Renal pelvis (tissue), 12 donors: ENCODE data around the gene MYBPH. TPM values are rescaled to one million over a fixed set of nuclear protein-coding genes. Genes with fewer than 3 reads are reported as not detected.

Experiments used
- DNase-seq: peaks from one replicate; pipeline ENCODE4 v3.0.0-alpha.2; 2013
- long read RNA-seq, 16 experiments: transcript quantifications; one replicate each; lab custom pipeline, GENCODE V29; 2026
- polyA plus RNA-seq, 3 donors: library from polyadenylated mRNA; unstranded; fragments of 120-200 nt; gene quantifications; one replicate each; pipeline ENCODE4 v1.2.1, GENCODE V29; 2013; ENCODE audit not compliant: insufficient read length in 3 of 3

The MYBPH gene, protein sequence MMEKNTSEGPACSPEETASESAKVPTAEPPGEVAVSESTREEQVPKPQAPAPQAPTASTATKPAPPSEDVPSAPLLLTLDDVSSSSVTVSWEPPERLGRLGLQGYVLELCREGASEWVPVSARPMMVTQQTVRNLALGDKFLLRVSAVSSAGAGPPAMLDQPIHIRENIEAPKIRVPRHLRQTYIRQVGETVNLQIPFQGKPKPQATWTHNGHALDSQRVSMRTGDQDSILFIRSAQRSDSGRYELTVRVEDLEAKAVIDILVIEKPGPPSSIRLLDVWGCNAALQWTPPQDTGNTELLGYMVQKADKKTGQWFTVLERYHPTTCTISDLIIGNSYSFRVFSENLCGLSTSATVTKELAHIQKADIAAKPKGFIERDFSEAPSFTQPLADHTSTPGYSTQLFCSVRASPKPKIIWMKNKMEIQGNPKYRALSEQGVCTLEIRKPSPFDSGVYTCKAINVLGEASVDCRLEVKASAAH
- under 1 TPM; 0.40 to 0.57 (median 0.50) TPM for polyA plus RNA-seq
- long read RNA-seq, donor 1 = 0 reads
- long read RNA-seq, donor 2, partial matches to known transcripts = 0 of 1 reads
- long read RNA-seq, donor 2, other reads (novel, unspliced or antisense) = 0 of 1 reads
- long read RNA-seq, donor 3 = 0 reads
- long read RNA-seq, donor 4 = 0 reads
- long read RNA-seq, donor 5 = 0 reads
- long read RNA-seq, donor 6 = 0 reads
- long read RNA-seq, donor 7, partial matches to known transcripts = 0 of 1 reads
- long read RNA-seq, donor 7, other reads (novel, unspliced or antisense) = 0 of 1 reads
- long read RNA-seq, donor 8 = 0 reads
- long read RNA-seq, donor 9, partial matches to known transcripts = 0 of 1 reads
- long read RNA-seq, donor 9, other reads (novel, unspliced or antisense) = 0 of 1 reads
- long read RNA-seq, donor 10 = 0 reads
- long read RNA-seq, donor 11 = 0 reads
- long read RNA-seq, donor 12 = 0 reads
- long read RNA-seq, donor 13 = 0 reads
- long read RNA-seq, donor 14 = 0 reads
- long read RNA-seq, donor 15 = 0 reads
- long read RNA-seq, donor 16 = 0 reads

DNA sequence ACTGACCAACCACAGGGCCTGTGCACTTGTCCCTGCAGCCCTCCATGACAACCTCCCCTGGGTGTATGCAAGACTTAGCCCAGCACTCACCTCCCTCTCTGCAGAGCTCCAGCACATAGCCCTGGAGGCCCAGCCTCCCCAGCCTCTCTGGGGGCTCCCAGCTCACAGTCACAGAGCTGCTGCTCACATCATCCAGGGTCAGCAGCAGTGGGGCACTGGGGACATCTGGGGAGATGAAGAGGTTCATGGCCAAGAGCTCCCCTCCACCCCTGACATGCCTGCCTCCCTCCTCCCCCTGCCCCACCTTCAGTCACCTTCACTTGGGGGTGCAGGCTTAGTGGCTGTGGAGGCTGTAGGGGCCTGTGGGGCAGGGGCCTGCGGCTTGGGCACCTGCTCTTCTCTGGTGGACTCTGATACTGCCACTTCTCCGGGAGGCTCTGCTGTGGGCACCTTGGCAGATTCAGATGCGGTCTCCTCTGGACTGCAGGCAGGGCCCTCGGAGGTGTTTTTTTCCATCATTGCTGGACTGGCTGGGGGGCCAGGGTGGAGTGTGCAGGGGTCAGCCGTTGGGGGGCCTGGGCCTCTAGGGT, at the start of gene MYBPH:
MYBPH (minus strand) TSS at position 590 of the 590 bp plus-strand sequence; CDS start at position 519, 71 bp downstream.
- DNase-seq = no peak

DNA sequence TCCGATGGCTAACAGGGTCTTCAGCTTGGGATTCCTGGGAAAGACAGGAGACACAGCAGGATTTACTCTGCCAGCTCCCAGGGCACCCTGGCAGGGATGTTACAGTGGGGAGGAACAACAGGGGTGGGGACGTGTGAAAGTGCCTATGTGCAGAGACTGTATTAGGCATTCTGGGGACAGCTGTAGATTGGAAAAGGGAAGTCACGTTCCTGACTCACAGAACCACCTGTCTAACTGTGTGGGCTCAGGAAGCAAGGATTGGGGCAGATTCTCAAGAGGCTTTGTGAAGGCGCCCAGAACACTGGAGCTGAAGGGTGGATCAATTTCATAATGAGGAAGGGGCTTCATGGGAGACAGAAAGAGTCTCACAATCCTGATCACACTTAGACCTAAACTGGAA, 49.4 kb upstream of the MYBPH start:
- no peak for DNase-seq

DNA sequence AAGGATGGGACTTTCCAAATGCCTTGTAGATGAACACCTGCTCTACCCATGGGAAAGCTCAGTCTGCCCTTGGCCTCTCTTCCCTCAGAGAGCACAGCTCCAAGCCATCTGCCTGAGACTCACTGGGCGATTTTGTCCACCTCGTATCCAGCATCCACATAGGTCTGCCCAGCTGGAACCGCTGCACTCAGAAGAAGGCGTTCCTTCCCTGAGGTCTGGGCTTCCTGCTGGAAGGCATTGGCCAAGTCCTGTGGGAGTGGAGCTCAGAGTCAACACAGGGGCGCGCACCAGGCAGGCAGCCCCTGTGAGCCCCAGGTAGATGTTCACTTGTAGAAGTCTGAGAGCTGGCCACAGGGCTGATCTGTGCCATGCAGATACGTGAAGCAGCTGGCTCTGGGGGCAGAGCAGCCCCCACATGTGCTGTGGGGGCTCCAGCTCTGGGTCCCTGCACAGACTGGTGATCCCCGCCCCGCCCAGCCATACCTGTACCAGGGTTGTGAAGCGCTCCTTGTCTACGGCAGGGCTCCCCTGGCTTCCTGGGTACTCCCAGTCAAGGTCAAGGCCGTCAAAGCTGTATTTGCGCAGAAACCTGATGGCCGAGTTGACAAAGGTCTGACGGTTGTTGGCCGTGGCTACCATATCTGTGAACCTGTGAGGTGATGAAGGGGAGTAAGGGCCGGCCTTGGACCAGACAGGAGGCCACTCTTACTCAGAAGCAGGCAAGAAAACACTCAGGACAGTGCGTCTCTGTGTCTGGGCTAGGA, 47.6 kb upstream of the MYBPH start:
- DNase-seq = no peak

DNA sequence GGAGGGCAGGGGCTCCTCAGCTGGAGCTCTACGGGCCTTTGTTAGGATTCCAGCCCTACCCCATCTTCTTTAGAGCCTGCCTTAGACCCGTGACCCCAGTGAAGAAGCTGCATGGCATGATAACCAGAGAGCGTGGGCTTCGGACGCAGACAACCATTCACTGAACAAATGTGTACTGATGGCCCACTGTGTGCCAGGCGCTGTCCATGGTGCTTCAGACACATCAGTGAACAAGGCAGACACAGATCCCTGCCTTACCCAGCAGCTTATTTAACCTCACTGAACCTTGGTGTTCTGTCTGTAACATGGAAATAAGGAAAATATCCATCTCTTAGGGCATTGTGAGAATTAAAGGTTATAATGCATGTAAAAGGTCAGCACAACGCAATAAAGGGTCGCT, 44.3 kb upstream of the MYBPH start:
- DNase-seq = no peak

DNA sequence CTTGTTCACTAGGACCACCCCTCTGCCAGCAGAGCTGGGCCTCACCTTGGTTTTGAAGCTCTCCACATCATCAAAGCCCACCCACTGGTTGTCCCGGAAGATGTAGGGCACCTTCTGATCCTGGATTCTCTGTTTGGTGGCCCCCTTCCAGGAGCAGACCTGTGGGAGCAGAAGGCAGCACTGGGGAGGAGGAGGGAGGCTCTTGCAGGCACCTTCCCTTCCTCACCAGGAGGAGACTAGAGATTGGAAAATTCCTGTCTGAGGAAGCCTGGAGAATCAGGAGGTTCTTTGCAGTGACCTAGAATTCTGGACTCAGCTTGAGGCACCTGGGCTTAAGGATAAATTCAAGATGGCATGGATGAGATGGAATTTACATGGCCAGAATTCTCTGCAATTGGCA, 43.5 kb upstream of the MYBPH start:
- no peak for DNase-seq

DNA sequence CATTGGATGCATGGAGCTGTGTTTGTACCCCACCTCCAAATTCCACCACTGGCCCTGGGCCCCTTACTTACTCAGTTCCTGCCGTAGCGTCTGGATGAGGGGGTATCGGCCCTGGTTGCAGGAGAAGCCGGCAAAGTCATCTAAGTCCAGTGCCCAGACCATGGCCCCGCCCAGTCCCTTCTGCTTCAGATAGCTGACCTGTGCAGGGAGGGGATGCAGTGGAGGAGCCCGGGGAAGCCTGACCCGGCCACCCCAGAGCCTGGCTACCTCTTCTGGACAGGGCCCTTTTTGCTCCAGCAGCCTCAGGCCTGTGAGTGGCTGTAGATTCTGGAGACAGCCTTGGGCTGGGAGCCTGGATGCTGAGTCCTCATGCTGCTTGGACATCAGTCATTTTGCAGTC, 42.0 kb upstream of the MYBPH start:
- no peak for DNase-seq

DNA sequence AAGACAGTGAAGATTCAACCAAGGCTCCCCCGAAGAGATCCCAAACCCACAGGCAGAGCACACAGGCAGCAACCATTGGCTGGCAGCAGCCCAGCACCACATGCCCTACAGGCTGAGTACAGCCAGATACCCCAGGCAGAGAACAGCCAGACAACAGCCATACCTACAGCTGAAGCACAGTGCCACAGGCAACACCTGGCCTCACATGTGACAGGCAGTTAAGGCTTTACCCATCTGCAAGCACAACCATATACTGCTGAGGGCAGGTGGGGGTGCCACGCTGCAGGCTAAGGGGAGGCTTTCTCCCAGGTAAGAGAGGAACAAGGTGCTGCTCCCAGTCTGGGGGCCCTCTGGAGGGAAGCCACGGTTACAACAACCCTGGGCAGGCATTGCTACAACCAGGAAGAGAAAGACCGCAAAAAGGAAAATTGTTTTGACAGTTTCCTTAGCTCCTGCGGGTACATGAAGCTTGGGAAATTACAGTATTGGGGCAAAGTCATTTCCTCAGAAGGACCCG, 41.6 kb upstream of the MYBPH start:
- DNase-seq = no peak

DNA sequence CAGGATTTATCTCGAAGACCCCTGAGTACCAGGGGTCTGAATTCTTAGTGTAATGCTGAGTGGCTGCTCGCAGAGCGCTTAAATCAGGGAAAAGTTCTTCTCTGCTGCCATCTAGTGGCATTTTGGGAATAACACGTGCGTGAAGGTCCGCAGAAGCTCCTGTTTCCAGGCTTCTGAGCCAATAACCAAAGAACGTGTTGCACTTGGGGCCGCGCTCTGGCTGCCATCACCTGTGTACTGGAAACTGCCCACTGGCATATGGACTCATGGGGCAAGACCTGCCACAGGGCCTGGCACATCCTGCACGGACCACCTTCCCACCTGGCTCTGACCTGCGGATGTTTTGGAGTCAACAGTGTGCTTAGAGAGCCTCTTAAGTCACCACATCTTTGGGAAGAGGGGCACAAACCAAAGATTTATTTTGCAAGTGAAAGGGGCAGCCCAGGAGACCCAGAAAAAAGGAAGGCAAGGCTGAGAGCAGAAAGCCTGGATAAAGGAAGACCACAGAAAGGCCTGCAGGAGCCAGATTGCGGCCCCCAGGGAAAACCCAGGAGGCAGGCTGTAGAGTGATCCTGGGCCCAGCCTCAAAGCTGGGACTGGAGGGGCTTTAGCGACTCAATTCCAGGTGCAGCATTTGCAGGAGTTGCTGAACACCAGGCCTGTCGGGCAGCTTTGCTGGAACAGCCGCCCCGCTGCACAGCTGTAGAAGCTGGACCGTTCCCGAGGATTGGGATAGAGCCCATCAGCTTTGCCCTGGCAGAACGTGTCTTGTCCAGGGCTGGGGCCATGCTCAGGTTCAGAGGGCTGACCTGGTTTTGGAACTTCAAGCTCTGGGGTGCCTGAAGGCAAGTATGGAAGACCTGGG, 40.9 kb upstream of the MYBPH start:
- DNase-seq = peak; percentile 80

DNA sequence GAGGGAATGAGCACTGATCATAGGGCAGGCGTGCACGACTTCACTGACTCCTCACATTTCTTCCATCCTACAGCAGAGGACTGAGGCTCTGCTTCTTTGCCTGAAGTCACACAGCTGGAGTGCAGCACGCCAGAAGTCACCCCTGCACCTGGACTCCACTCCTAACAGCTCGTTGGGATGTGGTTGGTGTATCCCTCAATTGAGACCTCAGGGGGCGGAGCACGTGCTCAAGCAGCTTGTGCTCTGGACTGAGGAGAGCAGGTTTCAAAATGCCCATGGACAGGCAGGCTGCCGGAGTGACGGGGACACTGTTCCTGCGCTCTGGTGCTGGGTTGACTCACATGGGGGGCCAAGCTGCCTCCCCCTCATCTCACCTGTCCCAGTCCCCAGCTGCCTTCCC, 39.9 kb upstream of the MYBPH start:
- DNase-seq = no peak

DNA sequence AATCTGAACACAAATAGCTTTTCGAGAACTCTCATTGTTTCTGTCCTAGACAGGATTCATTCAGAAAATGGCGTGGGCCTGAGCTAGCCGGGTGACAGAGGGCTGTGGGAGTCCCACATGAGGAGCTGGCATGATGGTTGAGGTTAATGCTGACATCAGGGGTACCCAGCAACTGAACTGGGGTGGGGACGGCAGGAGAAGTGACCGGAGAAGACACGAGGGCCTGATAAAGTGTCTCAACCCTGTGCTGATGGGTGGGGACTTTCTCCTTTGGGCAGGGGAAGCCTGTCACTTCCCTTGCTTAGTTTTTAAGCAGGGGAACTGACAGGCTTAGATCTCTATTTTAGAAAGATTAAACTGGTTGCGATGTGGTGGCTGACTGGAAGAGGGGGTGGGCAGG, 39.2 kb upstream of the MYBPH start:
- DNase-seq = no peak

DNA sequence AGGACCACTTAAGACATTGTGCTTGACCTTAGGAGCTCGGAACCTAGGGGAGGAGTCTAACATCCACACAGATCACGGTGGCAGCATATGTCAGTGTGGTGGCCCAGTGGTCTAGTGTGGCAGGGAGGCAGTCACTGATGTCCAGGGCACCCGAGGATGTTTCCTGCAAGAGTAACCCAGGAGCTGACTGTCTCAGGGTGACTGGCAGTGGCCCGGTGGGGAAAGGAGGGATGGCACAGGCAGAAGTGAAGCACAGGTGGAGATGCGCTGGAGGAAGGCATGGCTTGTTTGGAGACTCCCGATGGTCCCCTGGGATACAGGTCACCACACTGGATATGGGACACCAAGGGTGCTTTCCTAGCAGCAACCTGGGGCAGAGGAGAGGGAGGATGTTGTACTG, 37.5 kb upstream of the MYBPH start:
- no peak for DNase-seq

DNA sequence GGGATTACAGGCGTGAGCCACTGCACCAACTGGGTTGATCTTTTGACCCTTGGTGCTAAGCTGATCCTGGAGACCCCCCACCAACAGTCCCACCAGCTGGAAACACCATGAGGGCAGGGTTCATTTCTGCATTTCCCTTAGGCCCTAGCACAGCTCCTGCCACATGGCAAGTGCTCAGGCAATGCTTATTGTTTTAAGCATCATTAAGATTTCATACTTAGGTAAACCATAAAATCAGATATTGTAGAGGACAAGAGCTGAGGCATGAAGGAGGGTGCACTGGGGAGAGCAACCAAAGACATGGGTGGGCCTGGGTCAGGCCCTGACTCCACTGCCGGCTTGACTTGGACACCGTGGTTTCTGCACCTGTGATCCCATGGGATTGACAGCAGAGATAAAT, 36.2 kb upstream of the MYBPH start:
- no peak for DNase-seq

DNA sequence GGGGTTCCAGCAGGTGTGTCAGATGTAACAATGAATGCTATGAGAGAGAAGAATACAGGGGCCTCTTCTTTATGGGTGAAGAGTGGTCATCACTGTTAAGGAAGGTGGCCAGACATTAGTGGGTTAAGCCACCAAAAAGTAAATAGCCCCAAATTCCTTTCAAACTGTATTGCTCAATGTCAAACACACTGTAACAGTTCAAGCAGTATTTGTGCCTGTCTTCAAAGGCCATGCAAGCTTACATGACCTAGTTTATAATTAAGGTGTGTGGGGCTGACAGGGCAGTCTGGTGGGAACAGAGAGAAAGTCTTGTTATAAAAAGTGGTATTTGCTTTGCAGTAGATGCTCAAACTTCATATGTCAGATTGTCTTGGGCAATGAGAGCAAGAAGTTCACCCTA, 35.4 kb upstream of the MYBPH start:
- DNase-seq = no peak

DNA sequence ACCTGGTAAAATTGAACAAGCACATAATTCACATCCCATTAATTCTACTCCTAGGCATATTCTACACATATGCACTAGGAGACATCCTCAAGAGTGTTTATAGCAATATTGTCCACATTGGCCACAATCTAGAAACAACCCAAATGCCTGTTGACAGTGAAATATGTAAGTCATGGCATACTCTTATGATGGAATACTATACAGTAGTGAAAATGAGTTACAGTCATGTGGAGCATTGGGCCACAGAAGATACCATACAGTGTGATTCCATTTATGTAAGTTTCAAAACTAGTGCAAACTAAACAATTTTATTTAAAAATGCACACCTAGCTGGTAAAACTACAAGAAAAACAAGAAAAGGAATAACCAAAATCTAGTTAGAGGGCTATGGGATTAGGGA, 34.7 kb upstream of the MYBPH start:
- DNase-seq = no peak

DNA sequence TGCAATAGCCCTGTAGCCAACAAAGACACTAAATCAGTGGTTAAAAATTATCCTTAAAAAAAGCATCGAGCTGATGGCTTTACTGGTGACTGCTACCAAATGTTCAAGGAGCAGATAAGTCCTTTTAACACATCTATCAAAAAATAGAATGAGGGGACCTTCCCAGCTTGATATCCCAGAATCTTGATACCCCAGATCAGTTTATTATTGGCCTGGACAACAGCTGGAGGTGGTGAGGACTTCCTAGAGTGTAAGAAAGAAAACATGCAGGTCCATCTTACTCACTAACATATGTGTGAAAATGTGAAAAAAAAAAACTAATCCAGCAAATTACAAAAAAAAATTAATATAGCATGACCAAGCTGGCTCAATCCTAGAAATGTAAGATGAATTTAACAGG, 32.6 kb upstream of the MYBPH start:
- DNase-seq = no peak

DNA sequence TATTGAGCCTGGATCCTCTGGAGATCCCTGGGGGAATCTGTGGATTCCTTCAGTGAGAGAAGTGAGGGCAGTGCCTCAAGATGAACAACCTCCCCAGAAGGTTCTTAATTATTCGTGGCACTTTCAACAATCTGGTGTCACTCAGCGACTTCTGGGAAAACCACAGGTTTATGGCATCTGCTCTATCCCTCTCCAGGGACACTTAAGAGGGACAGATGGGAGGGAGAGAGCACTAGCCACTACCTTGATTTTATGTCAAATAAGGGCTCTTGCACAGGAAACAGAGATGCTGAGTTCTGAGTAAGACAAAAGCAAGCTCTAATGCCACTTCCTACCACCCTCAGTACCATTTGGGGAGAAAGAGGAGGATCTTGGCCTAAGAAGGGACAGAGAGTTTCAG, 32.1 kb upstream of the MYBPH start:
- no peak for DNase-seq

DNA sequence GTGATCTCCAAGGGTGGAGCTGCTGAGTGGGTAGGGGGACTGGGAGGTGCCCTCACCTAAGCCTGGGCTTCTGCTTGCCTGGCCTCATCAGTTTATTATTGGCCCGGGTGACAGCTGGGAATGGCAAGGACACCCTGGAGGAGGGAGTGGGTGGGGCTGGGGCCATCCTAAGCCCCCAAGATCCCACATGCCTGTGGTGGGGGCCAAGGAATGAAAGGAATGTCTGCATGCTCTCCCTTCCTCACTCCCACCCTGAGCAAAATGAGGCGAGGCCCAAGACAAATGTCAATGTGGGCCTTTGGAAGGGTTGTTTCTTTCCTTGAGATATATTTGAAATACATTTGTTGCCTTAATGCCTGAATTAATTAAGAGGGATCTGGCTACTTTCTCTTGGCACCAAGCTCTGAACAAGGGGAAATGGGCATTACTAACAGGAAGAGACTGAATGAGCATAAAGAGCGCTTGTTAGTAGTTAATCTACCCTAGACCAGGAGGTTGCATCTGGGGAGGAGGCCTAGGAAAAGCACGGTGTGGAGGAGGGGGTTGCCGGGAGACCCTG, 30.6 kb upstream of the MYBPH start:
- no peak for DNase-seq

DNA sequence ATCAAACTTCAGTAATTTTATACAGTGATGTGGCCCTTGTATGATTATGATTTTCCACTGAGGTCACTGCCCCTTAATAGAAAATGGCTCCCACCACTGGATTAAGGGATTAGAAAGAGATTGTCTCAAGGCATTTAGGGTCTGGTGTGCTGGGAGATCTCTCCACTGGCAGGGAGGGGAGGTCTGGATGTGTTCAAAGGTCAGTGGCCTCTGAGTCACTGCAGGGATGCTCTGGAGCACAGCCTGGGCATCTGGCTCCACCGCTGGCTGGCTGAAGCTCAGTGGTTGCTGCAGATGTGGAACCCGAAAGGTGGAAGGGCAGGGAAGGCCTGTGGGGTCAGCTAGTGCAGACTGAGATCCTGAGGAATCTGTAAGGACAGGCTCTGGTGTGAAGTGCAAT, 29.1 kb upstream of the MYBPH start:
- DNase-seq = no peak

DNA sequence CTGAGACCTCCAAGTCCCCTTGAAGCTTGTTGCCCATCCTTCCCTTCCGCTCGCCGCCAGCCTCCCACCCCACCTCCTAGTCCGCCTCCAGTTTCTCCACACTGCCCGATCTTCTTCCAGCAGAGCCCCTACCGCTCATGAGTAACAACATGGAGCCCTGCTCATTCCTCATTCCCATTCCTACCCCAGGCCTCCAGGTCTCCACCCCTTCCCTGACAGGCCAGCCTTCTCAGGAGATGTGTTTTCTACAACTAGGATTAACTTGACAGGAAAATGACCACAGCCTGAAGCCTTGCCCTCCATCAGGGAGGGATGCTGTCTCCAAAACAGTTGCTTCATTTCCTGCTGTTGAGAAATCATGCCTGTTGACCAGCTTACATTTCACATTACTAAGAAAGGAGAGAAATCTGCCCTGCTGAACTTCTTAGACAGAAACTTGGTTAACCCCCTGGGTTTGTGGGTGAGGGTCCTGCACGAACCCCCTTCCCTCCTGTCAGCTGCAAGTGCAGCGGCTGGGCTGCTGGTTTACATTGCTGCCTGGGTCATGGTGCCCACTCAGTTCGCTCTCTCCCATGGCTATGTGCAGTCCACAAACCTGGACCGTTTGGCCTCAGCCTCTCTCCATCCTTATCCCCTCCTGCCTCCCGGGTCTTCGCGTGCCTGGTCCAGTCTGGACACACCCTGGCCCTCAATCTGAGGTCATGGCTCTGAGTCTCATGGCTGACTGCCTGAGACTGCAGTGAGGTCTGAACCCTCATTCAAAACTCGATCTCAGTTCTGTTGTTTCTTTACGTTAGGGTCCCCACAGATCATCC, 27.0 kb upstream of the MYBPH start:
- peak; percentile 24 for DNase-seq
